ENCODE measurements around the gene MACIR.

The MACIR gene

DNA sequence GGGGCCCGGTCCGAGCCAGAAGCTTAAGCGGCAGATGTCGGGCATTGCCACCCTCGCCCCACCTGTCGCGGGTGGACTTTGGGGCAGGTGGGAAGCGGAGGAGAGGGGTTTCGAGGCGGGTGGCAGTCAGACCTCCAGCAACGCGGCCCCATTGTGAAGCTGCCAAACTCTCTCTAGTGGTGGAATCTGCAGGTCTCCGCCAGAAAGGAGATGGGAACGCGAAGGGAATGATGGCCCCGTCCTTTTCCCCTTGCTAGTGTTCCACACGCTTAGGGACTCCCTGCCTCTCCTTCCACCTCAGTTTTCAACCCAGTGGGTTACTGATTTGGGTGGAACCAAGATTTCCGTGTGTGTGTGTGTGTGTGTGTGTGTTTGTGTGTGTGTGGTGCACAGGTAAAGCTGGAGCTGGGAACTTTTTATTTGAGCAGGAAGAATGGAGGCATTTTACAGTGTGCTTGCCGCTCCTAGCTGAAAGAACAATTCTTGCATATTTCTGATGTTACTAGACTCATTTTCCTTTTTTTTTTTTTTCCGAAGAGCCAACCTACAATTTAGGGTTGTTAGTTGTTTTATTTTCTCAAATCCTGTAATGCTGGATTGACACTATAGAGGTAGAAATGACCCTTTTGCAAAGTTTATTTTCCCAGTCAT, 1.3 kb downstream of the MACIR start:
- no peak for DNase-seq
- peaks cover 3% of the 10 kb centered on the region for H3K27me3 Mint-ChIP-seq
- H3K9me3 Mint-ChIP-seq = no peaks in the 10 kb centered on the region
- ATAC-seq = no peak
- H3K4me1 Mint-ChIP-seq = peaks cover 32% of the 10 kb centered on the region
- peak overlapping the region; percentile 84 for H3K4me3 Mint-ChIP-seq
- no peaks in the 10 kb centered on the region for H3K36me3 Mint-ChIP-seq (ENCODE audit: low read depth)
- peak overlapping the region; percentile 52 for H3K27ac Mint-ChIP-seq

DNA sequence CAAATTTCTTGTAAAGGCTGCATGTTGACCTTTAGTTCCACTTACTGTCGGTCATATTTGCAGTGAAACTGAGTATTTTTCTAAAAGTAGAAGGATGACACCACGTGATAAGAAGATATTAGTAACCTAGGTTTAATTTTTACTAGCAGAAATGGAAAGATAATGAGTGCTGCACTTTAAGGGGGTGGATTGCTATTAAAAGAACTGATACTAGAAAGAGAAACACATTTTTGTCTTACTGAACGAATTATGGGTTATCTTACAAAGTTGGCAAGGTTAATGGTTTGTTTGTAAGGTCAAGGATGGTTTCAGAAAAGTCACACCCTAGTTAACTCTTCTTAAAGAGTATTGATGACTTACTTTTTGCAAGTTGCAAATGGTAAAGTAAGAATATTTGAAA, 2.4 kb downstream of the MACIR start:
- DNase-seq (no peak), ATAC-seq (no peak)
- peak overlapping the region; percentile 61 for H3K4me3 Mint-ChIP-seq
- H3K27ac Mint-ChIP-seq = peak overlapping the region; percentile 23
- H3K36me3 Mint-ChIP-seq (ENCODE audit: low read depth) = peaks cover 1% of the 10 kb centered on the region
- H3K9me3 Mint-ChIP-seq = no peaks in the 10 kb centered on the region
- H3K27me3 Mint-ChIP-seq = no peaks in the 10 kb centered on the region
- H3K4me1 Mint-ChIP-seq = peaks cover 32% of the 10 kb centered on the region

DNA sequence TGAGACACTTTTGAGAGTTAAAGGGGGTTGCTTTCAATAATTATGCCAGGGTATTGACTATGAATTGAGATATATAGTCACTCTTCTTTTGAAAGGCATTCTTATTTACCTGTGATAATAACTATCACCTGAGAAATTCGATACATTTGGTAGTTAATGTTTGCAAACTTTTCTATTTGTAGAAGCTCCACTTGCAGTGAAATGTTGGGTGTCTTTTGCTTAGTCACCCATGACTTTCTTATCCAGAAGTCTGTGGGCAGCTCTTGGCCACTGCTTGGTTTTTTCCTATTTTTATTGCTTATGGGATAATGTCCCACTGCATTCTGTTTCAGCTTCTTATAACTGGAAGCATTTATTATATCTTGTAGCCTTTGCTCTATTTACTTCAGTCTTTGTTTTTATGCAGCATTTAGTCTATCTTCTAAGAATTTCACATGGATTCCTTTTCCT, 3.9 kb downstream of the MACIR start:
- DNase-seq (no peak), ATAC-seq (no peak)
- H3K27ac Mint-ChIP-seq = no peak overlapping the region
- H3K36me3 Mint-ChIP-seq (ENCODE audit: low read depth) = peaks cover 4% of the 10 kb centered on the region
- no peaks in the 10 kb centered on the region for H3K9me3 Mint-ChIP-seq
- no peaks in the 10 kb centered on the region for H3K27me3 Mint-ChIP-seq
- H3K4me1 Mint-ChIP-seq = peaks cover 32% of the 10 kb centered on the region
- no peak overlapping the region for H3K4me3 Mint-ChIP-seq

DNA sequence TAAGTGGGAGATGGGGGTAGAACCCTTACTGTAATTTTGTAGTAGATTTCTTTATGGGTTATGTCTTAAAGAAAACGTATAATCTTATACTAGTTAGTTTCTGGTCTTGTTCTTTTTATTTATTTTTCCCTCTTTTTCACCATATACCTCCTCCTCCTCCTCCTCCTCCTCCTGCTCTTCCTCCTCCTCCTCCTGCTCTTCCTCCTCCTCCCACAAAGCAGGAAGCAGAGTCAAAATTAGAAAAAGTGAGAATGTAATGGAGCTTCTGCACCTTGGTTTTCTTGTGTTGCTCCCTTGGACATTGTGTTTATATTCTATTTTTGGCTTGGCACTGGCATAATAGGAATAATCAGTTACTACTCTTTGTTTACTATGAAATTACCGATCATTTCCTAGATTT, 4.5 kb downstream of the MACIR start:
- ATAC-seq = no peak
- no peak for DNase-seq

DNA sequence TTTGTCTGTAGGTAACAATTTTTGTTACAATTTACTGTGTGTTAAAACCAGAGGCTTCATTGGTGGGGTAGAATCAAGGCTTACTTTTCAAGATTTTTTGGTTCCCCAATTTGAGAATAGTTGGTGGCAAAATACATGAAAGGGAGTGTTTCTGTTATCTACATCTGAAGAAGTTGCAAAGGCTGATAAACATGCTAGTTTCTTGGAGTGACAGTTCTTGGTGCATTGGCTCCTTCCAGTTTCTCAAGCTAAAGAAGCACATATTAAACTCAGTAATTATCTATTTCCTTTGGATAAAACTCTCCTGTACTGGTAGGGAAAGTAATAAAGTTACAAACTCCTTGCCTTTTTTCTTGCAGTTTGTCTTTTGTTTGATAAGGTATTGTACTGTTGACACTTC, 5.9 kb downstream of the MACIR start:
- no peak for DNase-seq
- Mint-ChIP-seq H3K9me3 (no peaks in the 10 kb centered on the region), H3K4me1 (peaks cover 30% of the 10 kb centered on the region), H3K27ac (no peak overlapping the region), H3K27me3 (no peaks in the 10 kb centered on the region), H3K36me3 (ENCODE audit: low read depth) (peaks cover 8% of the 10 kb centered on the region), H3K4me3 (no peak overlapping the region)
- ATAC-seq = no peak

More for the DNA sequence above, 4.5 kb downstream of the MACIR start:
- Mint-ChIP-seq H3K9me3 (no peaks in the 10 kb centered on the region), H3K4me1 (peaks cover 32% of the 10 kb centered on the region), H3K27me3 (no peaks in the 10 kb centered on the region), H3K4me3 (no peak overlapping the region), H3K27ac (no peak overlapping the region), H3K36me3 (ENCODE audit: low read depth) (peaks cover 8% of the 10 kb centered on the region)

DNA sequence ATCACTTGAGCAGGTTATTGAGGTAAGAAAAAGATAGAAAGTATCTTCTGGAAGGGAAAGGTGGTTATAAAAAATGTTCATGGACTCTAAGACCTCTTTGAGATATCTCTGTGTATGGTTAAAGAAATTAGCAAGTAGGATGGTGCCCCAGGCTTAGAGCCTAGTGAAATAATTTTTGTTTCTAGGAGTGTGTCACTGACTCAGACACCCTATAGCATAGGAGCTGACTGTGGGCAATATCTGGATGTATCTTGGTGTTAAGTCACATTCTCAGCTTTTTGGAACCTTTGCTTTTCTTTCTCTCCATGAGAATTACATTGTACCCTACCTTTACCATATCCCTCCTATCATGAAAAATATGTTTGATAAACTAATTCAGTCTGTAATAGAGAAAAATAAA, 12.0 kb downstream of the MACIR start:
- Mint-ChIP-seq H3K9me3 (no peaks in the 10 kb centered on the region), H3K36me3 (ENCODE audit: low read depth) (peaks cover 11% of the 10 kb centered on the region), H3K4me3 (no peak overlapping the region), H3K4me1 (peaks cover 17% of the 10 kb centered on the region), H3K27me3 (no peaks in the 10 kb centered on the region), H3K27ac (no peak overlapping the region)
- DNase-seq = no peak
- ATAC-seq = no peak

DNA sequence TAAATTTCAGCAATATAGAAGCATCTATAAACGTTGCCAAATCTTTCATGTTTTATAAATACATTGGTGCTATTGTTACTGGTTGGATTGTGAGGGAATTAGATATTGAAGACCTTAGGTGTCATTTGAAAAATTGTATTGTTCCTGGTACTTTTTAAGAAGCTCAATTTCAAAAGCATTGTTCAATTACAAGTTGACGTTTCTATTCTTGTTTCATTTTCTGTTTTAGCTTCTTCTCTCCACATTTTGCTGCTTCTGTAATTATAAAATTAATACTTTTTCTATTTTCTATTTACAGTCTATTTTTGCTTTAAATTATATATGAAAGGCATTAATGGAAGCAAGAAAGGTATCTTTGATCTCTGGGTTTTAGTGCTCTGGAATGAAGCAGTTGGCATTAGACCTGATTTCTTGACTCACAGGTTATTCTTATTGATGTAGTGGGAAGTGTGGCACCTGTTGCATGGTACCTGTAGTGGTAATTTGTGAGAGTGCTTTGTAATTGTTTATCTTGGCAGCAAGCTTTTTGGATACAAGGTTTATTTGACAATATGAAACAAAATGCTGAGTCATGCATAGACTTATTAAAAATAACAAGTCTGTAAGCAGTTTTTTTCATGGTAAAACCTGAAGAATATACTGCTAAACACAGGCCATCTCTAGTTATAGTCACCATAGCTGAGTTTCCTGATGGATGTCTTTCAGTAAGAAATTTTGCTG, 13.2 kb downstream of the MACIR start:
- no peak overlapping the region for H3K27ac Mint-ChIP-seq
- no peak overlapping the region for H3K4me3 Mint-ChIP-seq
- ATAC-seq = no peak

DNA sequence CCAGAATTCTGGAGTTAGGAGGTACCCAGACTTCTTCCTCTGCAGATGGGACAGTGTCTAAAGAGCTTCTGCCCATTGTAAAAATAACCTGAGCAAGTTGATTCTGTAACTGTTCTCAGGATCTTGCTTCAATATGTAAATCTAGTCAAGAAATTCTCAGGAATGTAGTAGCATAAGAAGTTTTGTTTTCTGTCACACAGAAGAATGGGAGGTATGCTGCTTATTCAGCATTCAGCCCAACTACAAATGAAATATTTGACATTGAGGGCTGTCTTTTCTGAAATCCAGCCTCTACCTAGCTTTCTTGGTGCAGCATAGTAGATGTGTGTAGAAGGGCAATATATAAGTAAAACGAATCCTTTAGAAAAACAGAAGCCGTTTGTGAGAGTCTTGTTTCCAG, 13.8 kb downstream of the MACIR start:
- Mint-ChIP-seq H3K27me3 (no peaks in the 10 kb centered on the region), H3K9me3 (no peaks in the 10 kb centered on the region), H3K27ac (no peak overlapping the region), H3K36me3 (ENCODE audit: low read depth) (peaks cover 21% of the 10 kb centered on the region), H3K4me3 (no peak overlapping the region), H3K4me1 (peaks cover 17% of the 10 kb centered on the region)
- ATAC-seq (no peak), DNase-seq (no peak)

More for the DNA sequence above, 13.2 kb downstream of the MACIR start:
- peaks cover 22% of the 10 kb centered on the region for H3K36me3 Mint-ChIP-seq (ENCODE audit: low read depth)
- no peaks in the 10 kb centered on the region for H3K27me3 Mint-ChIP-seq
- H3K9me3 Mint-ChIP-seq = no peaks in the 10 kb centered on the region
- peaks cover 17% of the 10 kb centered on the region for H3K4me1 Mint-ChIP-seq
- DNase-seq = no peak

DNA sequence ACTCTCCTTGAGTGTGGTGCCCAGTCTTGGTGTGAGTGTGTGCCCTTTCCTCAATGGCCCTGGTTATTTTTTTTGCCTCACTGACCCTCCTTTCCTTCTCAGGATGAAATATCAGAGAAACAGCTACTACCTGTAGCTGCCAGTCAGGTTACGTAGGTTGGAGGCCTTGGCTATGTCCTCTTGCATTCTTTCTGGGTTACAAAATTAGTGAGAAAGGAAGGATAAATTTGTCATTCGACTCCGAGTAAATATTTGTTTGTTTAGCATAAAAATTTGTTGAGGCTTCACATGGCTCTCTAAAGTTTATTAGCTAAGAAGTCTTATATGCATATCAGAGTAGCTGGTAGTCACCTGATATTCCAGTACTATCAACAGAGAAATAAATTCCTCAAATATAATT, 15.4 kb downstream of the MACIR start:
- Mint-ChIP-seq H3K36me3 (ENCODE audit: low read depth) (peaks cover 16% of the 10 kb centered on the region), H3K9me3 (no peaks in the 10 kb centered on the region), H3K4me1 (peaks cover 17% of the 10 kb centered on the region), H3K27ac (no peak overlapping the region), H3K27me3 (no peaks in the 10 kb centered on the region), H3K4me3 (no peak overlapping the region)
- no peak for DNase-seq
- no peak for ATAC-seq

DNA sequence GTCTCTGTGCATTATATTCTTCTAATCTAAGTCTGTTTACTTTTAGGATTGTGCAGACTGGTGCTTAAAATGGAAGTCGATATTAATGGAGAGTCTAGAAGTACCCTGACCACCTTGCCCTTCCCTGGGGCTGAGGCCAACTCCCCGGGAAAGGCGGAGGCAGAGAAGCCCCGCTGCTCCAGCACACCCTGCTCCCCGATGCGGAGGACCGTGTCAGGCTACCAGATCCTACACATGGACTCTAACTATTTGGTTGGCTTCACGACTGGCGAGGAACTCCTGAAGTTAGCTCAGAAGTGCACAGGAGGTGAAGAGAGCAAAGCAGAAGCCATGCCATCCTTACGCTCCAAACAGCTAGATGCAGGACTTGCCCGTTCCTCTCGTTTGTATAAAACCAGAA, 17.3 kb downstream of the MACIR start:
- H3K36me3 Mint-ChIP-seq (ENCODE audit: low read depth) = peaks cover 17% of the 10 kb centered on the region
- H3K27ac Mint-ChIP-seq = no peak overlapping the region
- DNase-seq (no peak), ATAC-seq (no peak)
- H3K27me3 Mint-ChIP-seq = no peaks in the 10 kb centered on the region
- peaks cover 7% of the 10 kb centered on the region for H3K4me1 Mint-ChIP-seq
- no peak overlapping the region for H3K4me3 Mint-ChIP-seq
- no peaks in the 10 kb centered on the region for H3K9me3 Mint-ChIP-seq

DNA sequence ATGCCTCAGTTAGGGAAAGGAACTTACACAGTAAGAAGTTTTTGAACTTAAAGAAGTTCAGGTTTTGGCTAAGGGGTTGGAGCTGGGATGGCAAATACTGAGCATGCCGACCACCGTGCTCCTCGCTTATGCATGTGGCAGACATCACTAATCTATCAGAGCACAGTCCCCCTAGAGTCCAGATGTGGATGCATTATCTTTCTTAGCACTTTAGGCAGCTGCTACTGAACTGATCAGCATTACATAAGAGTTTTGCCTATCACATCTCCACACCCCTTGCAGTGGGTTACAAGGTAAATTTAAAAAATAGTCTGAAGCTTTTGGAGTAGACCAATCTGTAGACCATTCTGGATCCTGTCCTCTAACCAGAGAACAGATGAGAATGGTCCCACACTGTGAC, 22.4 kb downstream of the MACIR start:
- Mint-ChIP-seq H3K27ac (no peak overlapping the region), H3K4me1 (no peaks in the 10 kb centered on the region), H3K4me3 (no peak overlapping the region), H3K9me3 (no peaks in the 10 kb centered on the region), H3K27me3 (no peaks in the 10 kb centered on the region), H3K36me3 (ENCODE audit: low read depth) (peaks cover 13% of the 10 kb centered on the region)
- DNase-seq = no peak
- no peak for ATAC-seq

DNA sequence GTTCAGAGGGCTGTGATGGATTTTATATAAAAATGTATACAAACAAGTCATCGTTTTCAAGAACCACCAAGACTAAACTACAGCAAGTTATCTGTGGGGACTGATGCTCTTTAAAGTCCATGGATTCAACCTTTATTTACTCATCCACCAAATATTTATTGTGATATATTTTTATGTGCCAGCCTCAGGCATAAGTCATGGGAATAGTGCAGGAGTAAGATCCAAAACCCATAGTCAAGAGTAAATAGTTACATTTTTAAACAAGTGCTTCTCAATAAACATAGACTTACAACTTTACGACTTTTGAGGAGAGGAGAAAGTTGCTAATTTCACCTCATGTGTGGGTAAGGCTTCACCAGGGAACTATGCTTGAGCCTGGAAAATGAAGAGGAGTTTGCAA, 24.6 kb downstream of the MACIR start:
- H3K27ac Mint-ChIP-seq = no peak overlapping the region
- H3K4me1 Mint-ChIP-seq = no peaks in the 10 kb centered on the region
- no peaks in the 10 kb centered on the region for H3K27me3 Mint-ChIP-seq
- no peak overlapping the region for H3K4me3 Mint-ChIP-seq
- ATAC-seq (no peak), DNase-seq (no peak)
- no peaks in the 10 kb centered on the region for H3K9me3 Mint-ChIP-seq
- peaks cover 5% of the 10 kb centered on the region for H3K36me3 Mint-ChIP-seq (ENCODE audit: low read depth)

DNA sequence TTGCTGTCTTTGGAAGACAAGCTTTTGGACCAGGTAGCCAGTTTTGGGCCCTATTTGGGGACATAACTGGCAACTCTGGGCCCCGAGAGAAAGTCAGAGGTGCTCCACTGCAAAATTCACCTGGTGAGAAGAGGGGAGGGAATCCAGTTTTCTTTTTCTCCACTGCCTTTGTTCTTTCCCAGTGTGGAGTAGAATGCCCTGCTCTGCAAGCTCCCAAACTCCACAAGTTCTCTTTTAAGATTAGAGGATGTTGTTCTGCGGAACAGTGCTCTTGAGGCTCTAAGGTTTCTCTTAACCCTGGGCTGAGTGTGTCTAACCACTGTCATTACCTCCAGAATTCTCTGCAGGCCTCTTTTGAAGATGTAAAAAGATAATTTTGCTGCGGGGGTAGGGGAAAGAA, 25.3 kb downstream of the MACIR start:
- peaks cover 5% of the 10 kb centered on the region for H3K36me3 Mint-ChIP-seq (ENCODE audit: low read depth)
- H3K9me3 Mint-ChIP-seq = no peaks in the 10 kb centered on the region
- H3K27ac Mint-ChIP-seq = no peak overlapping the region

DNA sequence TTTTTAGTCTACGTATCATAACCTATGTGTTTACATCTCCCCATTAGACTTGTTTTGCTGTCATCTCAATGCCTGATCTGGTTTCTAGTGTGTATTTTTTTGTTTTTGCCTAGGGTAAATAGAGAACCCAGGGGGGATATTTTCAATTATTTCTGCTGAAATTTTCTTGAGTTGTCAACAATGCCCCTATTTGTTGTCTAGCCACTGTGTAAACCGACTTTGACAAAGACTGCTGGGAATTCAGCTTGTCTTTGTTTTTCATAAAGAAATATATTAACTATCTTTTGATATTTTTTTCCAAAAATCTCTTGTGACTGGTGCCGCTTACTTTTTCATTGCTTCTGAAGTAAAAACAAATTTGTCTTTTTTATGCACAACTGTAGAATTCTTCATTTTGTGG, 28.1 kb downstream of the MACIR start:
- Mint-ChIP-seq H3K36me3 (ENCODE audit: low read depth) (peaks cover 1% of the 10 kb centered on the region), H3K4me3 (no peak overlapping the region), H3K4me1 (no peaks in the 10 kb centered on the region), H3K9me3 (no peaks in the 10 kb centered on the region), H3K27ac (no peak overlapping the region), H3K27me3 (no peaks in the 10 kb centered on the region)
- DNase-seq (no peak), ATAC-seq (no peak)

More for the DNA sequence above, 25.3 kb downstream of the MACIR start:
- no peak overlapping the region for H3K4me3 Mint-ChIP-seq
- no peaks in the 10 kb centered on the region for H3K4me1 Mint-ChIP-seq
- no peak for ATAC-seq
- no peak for DNase-seq
- no peaks in the 10 kb centered on the region for H3K27me3 Mint-ChIP-seq

DNA sequence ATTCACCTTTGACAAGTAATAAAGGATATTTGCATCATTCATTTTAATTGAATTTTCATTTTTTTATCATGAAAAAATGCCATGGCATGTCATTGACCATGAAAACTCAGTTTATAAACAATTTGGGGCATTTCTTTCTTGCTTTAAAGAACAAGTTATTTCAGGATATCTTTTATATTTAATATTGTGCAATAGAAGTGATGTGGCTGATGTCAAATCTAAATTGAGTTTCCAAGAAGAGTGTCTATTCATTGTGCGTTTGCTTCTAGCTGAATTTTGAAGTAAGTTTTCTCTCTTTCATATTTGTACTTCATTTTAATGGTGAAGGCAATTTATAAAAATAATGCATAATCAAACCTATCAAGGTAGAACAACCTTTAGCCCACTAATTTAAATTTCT, 30.5 kb downstream of the MACIR start:
- Mint-ChIP-seq H3K27me3 (no peaks in the 10 kb centered on the region), H3K4me1 (no peaks in the 10 kb centered on the region)

More for the DNA sequence above, 30.5 kb downstream of the MACIR start:
- no peak for DNase-seq
- Mint-ChIP-seq H3K4me3 (no peak overlapping the region), H3K36me3 (ENCODE audit: low read depth) (no peaks in the 10 kb centered on the region), H3K9me3 (no peaks in the 10 kb centered on the region), H3K27ac (no peak overlapping the region)
- no peak for ATAC-seq
